Measurements from ENCODE around the gene APC2. TPM values are rescaled to one million over a fixed set of nuclear protein-coding genes. Genes with fewer than 3 reads are reported as not detected.

The APC2 gene
- total RNA-seq, 1 experiment from 2014 or later, result 11.9 TPM

DNA sequence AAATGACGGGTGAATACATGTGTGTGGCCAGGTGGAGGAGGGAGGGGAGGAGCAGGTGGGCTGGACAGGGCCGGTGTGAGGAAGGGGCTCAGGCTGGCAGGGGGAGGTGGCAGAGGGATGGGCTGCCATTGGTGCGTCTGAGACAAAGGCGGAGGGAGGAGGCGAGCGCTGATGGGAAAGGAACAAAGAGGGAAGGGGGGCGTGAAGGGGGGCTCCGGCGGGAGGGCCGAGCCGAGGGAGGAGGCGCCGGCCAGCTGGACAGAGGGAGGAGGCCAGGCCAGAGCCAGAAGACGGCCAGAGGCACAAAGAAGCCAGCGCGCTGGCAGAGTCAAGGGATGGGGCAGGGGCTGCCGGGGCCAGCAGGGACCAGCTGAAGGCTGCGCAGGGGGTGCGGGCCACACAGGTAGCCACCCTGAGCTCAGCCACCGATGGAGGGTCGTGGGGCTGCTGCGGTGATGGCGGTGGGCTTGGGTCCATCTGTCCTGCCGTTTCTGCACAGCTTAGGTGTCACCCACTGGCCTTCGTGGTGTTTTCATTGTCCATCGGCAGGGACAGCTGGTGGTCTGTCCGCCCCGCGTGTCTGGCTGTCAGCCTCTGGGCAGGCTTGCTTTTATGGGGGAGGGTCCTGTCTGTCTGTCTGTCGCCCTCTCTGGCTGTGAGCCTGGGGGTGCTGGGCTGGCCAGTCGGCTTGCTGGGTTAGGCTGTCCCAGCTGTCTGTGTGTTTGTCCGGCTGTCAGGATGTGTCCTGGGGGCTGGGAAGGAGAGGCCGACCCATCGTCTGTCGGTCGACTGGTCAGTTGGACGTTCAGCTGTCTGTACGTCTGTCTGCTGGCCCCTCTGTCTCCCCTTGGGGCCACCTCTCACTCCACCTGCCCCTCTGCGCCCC, 2.2 kb downstream of the APC2 start:
- H3K27ac ChIP-seq (ENCODE audit: low read length), result no peak overlapping the region
- ATAC-seq (no peak), DNase-seq (ENCODE audit: low read depth, low spot score) (no peak)
- TF ChIP-seq, protein P1, sequence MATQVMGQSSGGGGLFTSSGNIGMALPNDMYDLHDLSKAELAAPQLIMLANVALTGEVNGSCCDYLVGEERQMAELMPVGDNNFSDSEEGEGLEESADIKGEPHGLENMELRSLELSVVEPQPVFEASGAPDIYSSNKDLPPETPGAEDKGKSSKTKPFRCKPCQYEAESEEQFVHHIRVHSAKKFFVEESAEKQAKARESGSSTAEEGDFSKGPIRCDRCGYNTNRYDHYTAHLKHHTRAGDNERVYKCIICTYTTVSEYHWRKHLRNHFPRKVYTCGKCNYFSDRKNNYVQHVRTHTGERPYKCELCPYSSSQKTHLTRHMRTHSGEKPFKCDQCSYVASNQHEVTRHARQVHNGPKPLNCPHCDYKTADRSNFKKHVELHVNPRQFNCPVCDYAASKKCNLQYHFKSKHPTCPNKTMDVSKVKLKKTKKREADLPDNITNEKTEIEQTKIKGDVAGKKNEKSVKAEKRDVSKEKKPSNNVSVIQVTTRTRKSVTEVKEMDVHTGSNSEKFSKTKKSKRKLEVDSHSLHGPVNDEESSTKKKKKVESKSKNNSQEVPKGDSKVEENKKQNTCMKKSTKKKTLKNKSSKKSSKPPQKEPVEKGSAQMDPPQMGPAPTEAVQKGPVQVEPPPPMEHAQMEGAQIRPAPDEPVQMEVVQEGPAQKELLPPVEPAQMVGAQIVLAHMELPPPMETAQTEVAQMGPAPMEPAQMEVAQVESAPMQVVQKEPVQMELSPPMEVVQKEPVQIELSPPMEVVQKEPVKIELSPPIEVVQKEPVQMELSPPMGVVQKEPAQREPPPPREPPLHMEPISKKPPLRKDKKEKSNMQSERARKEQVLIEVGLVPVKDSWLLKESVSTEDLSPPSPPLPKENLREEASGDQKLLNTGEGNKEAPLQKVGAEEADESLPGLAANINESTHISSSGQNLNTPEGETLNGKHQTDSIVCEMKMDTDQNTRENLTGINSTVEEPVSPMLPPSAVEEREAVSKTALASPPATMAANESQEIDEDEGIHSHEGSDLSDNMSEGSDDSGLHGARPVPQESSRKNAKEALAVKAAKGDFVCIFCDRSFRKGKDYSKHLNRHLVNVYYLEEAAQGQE (IDR thresholded peaks at IDR 0.05; ENCODE audit: insufficient read depth in 1 of 2, low read depth in 2 of 2, low read length in 1 of 2), result no peak
- TF ChIP-seq SIN3A (IDR thresholded peaks at IDR 0.05; ENCODE audit: borderline replicate concordance, insufficient read depth, low read depth, low read length), result no peak
- no peak for TF ChIP-seq POLR2AphosphoS5 (IDR thresholded peaks at IDR 0.05; ENCODE audit: low read depth, low read length)
- TF ChIP-seq TCF7L2 (IDR thresholded peaks at IDR 0.05; ENCODE audit: low read depth, low read length), result no peak
- TF ChIP-seq, protein P2, sequence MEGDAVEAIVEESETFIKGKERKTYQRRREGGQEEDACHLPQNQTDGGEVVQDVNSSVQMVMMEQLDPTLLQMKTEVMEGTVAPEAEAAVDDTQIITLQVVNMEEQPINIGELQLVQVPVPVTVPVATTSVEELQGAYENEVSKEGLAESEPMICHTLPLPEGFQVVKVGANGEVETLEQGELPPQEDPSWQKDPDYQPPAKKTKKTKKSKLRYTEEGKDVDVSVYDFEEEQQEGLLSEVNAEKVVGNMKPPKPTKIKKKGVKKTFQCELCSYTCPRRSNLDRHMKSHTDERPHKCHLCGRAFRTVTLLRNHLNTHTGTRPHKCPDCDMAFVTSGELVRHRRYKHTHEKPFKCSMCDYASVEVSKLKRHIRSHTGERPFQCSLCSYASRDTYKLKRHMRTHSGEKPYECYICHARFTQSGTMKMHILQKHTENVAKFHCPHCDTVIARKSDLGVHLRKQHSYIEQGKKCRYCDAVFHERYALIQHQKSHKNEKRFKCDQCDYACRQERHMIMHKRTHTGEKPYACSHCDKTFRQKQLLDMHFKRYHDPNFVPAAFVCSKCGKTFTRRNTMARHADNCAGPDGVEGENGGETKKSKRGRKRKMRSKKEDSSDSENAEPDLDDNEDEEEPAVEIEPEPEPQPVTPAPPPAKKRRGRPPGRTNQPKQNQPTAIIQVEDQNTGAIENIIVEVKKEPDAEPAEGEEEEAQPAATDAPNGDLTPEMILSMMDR (IDR thresholded peaks at IDR 0.05), result no peak
- no TSS peak for BruUV-seq (replicated peaks)
- CTCF ChIA-PET, result no interaction called here
- in situ Hi-C loops (cut with HindIII; ENCODE audit: low pct_unique_long_range_greater_than_20kb, low sequenced_read_pairs) (no loop called here), intact Hi-C loops (cut with micrococcal nuclease; ENCODE audit: unreplicated experiment) (no loop called here)
- H3K4me3 ChIP-seq (ENCODE audit: low read depth in 2 of 2, low read length in 2 of 2), result no peak overlapping the region
- POLR2A ChIA-PET, result no interaction called here
- no peaks in the 10 kb centered on the region for H3K9me3 ChIP-seq (ENCODE audit: control insufficient read depth, insufficient read depth, low read depth, low read length)
- H3K4me1 ChIP-seq (ENCODE audit: control insufficient read depth, insufficient read depth, low read length), result no peaks in the 10 kb centered on the region; the same call in none of the 2 replicates
- H3K27me3 ChIP-seq (ENCODE audit: control insufficient read depth, insufficient read depth, low read length), result no peaks in the 10 kb centered on the region
- H3K36me3 ChIP-seq (ENCODE audit: control insufficient read depth, insufficient read depth, low read length), result no peaks in the 10 kb centered on the region

DNA sequence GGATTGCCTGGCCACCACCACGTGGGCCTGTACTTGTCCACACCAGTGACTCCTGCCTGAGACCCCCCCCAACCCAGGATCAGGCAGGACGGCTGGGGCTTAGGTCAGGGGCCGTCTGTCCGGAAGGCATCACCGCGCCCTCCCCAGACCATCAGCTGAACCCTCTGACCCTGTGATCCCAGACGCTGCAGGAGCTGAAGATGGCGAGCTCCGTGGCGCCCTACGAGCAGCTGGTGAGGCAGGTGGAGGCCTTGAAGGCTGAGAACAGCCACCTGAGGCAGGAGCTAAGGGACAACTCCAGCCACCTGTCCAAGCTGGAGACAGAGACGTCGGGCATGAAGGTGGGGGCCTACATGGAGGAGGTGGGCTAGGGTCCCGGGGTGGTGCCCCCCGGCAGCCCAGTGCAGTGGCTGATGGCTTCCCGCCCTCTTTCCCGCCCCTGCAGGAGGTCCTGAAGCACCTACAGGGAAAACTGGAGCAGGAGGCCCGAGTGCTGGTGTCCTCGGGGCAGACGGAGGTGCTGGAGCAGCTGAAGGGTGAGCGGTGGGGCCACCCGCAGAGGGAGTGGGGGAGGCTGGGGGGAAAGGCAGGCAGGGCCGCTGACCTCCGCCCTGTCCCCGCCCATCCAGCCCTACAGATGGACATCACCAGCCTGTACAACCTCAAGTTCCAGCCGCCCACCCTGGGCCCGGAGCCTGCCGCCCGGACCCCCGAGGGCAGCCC, 3.0 kb downstream of the APC2 start:
- Histone ChIP-seq H3K27me3 (ENCODE audit: control insufficient read depth, insufficient read depth, low read length) (no peaks in the 10 kb centered on the region), H3K4me3 (ENCODE audit: low read depth in 2 of 2, low read length in 2 of 2) (no peak overlapping the region), H3K36me3 (ENCODE audit: control insufficient read depth, insufficient read depth, low read length) (no peaks in the 10 kb centered on the region), H3K27ac (ENCODE audit: low read length) (no peak overlapping the region), H3K9me3 (ENCODE audit: control insufficient read depth, insufficient read depth, low read depth, low read length) (no peaks in the 10 kb centered on the region), H3K4me1 (ENCODE audit: control insufficient read depth, insufficient read depth, low read length) (no peaks in the 10 kb centered on the region; the same call in none of the 2 replicates)
- BruUV-seq (replicated peaks), result no TSS peak
- ATAC-seq (no peak), DNase-seq (ENCODE audit: low read depth, low spot score) (no peak)
- ChIA-PET CTCF (no interaction called here), POLR2A (interaction anchor here (0.7 kb wide), 1 partner anchor 8 kb away, joined by 4 read pairs; no protein-coding TSS in a partner anchor)
- intact Hi-C loops (cut with micrococcal nuclease; ENCODE audit: unreplicated experiment) (no loop called here), in situ Hi-C loops (cut with HindIII; ENCODE audit: low pct_unique_long_range_greater_than_20kb, low sequenced_read_pairs) (no loop called here)
- no peak for TF ChIP-seq TCF7L2 (IDR thresholded peaks at IDR 0.05; ENCODE audit: low read depth, low read length)
- TF ChIP-seq SIN3A (IDR thresholded peaks at IDR 0.05; ENCODE audit: borderline replicate concordance, insufficient read depth, low read depth, low read length), result no peak
- no peak for TF ChIP-seq POLR2AphosphoS5 (IDR thresholded peaks at IDR 0.05; ENCODE audit: low read depth, low read length)

All from Panc1 (cell line).